ENCODE data around the gene ZFPL1. TPM values are rescaled to one million over a fixed set of nuclear protein-coding genes. Genes with fewer than 3 reads are reported as not detected.

Gene ZFPL1
- total RNA-seq, 2 experiments from 2014 or later = 25.2 to 27.4 TPM

DNA sequence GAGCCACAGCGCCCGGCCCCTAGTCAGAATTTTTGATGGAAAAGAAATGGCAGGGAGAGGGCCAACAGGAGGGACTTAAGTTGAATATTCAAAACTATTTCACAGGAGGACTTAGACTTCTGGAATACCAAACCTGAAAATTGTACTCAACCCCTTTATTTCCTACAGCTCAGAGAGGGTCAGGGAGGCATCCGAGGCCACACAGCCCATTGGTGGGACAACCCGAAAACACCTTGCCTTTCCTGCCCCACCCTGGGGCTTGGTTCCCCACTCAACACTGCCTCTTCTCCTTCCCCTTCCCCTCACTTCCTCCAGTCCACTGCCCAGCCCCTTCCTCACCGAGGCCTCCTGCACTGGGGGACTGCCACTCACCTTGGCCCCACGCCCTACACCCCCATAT, 27.0 kb upstream of the ZFPL1 start:
- DNase-seq = no peak
- Mint-ChIP-seq H3K36me3 (no peaks in the 10 kb centered on the region), H3K27me3 (no peaks in the 10 kb centered on the region), H3K4me3 (no peak overlapping the region), H3K9me3 (no peaks in the 10 kb centered on the region), H3K4me1 (peaks cover 15% of the 10 kb centered on the region), H3K27ac (no peak overlapping the region)

DNA sequence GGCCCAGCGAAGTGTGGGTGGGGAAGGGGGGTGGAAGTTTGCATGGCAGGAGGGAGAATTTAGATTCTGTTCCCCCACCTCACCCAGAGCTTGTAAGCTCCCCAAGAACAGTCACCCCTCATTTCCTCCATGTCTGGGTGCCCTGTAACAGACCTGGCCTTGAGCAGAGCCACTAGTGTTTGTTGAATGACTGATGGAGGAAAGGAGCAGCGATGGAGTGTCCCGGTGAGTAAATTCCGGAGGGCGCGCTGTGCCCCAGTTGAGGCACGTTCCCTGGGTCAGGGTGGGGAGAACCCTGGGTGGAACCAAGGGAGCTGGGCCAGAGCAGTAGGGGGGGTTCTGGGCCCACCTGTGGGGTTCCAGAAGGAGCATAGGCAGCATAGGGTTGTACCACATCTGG, 26.5 kb upstream of the ZFPL1 start:
- DNase-seq = no peak
- Mint-ChIP-seq H3K4me3 (no peak overlapping the region), H3K27me3 (peaks cover 5% of the 10 kb centered on the region), H3K4me1 (peaks cover 15% of the 10 kb centered on the region), H3K27ac (no peak overlapping the region), H3K9me3 (no peaks in the 10 kb centered on the region), H3K36me3 (no peaks in the 10 kb centered on the region)

- Mint-ChIP-seq H3K27ac (no peak overlapping the region), H3K9me3 (no peaks in the 10 kb centered on the region), H3K4me3 (no peak overlapping the region), H3K27me3 (peaks cover 5% of the 10 kb centered on the region), H3K36me3 (no peaks in the 10 kb centered on the region), H3K4me1 (peaks cover 15% of the 10 kb centered on the region)
- DNase-seq = no peak
These were observed 26.0 kb upstream of the ZFPL1 start for GRCh38 chr11:65058012-65058411.

DNA sequence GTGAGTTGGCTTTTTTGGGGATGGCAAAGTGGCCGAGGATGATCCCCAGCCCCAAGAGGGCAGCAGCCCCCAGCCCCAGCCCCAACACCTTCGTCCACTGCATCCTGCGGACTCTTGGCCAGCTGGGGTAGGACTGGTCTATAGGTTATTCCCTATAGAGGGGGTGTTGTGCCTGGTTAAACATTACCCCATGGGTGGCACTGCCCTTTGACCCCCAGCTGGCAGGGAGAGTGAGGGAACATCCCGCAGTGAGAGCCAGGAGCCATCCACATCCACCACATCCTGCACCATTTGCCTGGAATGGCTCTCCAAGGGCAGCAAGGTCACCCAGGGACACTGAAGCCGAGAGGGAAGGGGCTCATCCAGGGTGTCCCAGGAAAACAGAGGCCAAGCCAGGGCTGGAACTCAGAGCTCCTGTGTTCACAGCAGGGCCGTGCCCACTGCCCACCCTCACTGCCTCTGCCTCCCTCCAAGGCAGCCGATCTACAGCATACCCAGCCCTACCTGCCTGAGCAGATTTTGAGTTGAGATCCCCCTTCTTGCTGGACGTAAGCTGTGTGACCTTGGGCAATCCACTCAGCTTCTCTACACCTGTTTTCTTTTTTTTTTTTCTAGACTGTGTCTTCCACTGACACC, 25.5 kb upstream of the ZFPL1 start, which contains the start of gene NAALADL1:
Gene NAALADL1, minus strand, starts transcription at position 135 of the 636 bp plus-strand sequence. Its CDS starts 32 bp downstream, at position 103.
- Mint-ChIP-seq H3K27me3 (peaks cover 5% of the 10 kb centered on the region), H3K4me3 (no peak within 1 kb of the TSS), H3K27ac (no peak within 1 kb of the TSS), H3K9me3 (no peaks in the 10 kb centered on the region), H3K36me3 (no peaks in the 10 kb centered on the region), H3K4me1 (peaks cover 14% of the 10 kb centered on the region)
- no peak for DNase-seq

GRCh38 chr11:65059523-65059922, 24.5 kb upstream of the ZFPL1 start:
- H3K9me3 Mint-ChIP-seq = no peaks in the 10 kb centered on the region
- H3K4me1 Mint-ChIP-seq = peaks cover 6% of the 10 kb centered on the region

DNA sequence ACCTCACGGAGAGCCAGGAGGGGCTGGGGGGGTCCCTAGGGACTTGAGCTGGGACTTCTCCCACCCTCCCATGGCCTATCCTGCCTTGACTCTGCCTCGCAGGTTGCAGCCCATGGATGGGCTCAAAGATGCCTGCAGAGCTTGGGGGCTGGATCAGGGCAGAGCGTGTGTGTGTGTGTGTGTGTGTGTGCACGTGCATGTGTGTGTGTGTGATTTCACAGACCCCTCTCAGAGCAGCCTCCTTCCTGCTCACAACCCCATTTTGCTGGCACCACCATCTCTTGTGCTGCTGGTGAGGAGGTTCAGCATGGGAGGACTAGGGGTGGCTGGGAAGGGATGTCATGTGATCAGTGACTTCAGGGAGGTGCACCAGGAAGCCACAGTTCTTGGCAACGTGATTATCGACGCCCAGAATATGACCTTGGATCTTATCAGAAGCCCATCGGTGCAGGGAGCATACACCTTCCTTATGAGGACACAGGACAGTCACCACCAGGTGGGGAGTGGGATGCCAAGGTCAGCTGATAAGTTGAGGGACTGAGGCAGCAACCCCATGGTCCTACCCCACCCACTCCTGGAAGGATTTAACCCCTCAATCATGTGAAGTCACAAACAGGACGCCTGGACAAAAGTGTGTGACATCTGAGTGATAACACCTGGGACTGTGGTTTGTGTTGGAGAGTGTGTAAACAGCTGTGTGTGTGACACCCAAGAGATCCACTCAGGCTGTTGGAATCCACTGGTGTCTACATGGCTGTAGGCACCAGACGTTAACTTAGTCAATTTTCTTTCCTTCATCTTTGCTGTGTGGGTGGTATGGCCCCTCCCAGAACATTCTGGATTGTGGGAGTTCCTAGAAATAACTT, 23.8 kb upstream of the ZFPL1 start:
- Mint-ChIP-seq H3K27ac (no peak overlapping the region), H3K36me3 (no peaks in the 10 kb centered on the region), H3K27me3 (peaks cover 5% of the 10 kb centered on the region), H3K4me3 (no peak overlapping the region), H3K4me1 (peaks cover 5% of the 10 kb centered on the region), H3K9me3 (no peaks in the 10 kb centered on the region)
- DNase-seq = no peak

More at GRCh38 chr11:65059523-65059922, 24.5 kb upstream of the ZFPL1 start:
- Mint-ChIP-seq H3K27me3 (peaks cover 5% of the 10 kb centered on the region), H3K4me3 (no peak overlapping the region), H3K27ac (no peak overlapping the region), H3K36me3 (no peaks in the 10 kb centered on the region)
- DNase-seq = no peak

DNA sequence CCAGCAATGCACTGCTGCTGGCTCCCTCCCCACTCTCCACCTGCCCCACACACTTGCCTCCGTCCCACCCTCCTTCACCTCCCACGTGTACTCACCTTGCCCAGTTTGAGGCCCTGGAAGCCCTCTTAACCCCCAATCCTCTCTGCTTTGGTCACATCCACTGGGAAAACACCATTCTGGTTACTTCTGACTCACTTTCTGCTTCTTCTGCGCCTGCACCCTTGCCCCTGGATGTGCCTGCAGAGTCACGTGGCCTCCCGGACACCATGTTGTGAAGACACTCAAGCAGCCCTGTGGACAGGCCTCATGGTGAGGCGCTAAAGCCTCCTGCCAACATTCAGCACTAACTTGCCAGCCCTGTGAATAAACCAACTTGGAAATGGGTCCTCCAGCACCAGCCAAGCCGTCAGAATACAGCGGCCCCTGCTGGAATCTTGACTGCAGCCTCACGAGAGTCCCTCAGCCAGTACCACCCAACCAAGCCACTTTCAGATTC, 23.1 kb upstream of the ZFPL1 start:
- no peak overlapping the region for H3K27ac Mint-ChIP-seq
- no peak overlapping the region for H3K4me3 Mint-ChIP-seq
- no peaks in the 10 kb centered on the region for H3K9me3 Mint-ChIP-seq

DNA sequence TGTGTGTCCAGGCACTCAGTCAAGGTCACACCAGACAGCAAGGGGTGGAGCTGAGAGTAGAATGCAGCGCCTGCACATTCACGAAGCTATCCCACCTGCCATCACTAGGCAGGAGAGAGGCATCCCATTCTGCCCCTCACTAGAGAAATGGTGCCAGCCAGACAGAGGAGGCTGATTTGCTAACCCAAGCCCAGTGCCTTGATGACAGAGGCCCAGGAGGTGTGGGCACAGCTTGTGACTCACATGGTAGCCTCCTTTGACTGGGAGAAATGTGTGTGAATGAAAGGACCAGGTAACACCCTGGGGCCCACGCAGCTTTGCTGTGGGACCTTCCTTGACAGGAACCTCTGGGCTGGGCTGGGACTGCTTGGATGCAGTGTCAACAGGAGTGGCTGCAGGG, 20.5 kb upstream of the ZFPL1 start:
- no peak overlapping the region for H3K27ac Mint-ChIP-seq
- DNase-seq = no peak
- no peaks in the 10 kb centered on the region for H3K4me1 Mint-ChIP-seq
- H3K9me3 Mint-ChIP-seq = no peaks in the 10 kb centered on the region
- H3K4me3 Mint-ChIP-seq = no peak overlapping the region
- H3K27me3 Mint-ChIP-seq = peaks cover 5% of the 10 kb centered on the region
- H3K36me3 Mint-ChIP-seq = no peaks in the 10 kb centered on the region

More for the DNA sequence above, 23.1 kb upstream of the ZFPL1 start:
- Mint-ChIP-seq H3K36me3 (no peaks in the 10 kb centered on the region), H3K27me3 (peaks cover 5% of the 10 kb centered on the region), H3K4me1 (no peaks in the 10 kb centered on the region)
- no peak for DNase-seq

DNA sequence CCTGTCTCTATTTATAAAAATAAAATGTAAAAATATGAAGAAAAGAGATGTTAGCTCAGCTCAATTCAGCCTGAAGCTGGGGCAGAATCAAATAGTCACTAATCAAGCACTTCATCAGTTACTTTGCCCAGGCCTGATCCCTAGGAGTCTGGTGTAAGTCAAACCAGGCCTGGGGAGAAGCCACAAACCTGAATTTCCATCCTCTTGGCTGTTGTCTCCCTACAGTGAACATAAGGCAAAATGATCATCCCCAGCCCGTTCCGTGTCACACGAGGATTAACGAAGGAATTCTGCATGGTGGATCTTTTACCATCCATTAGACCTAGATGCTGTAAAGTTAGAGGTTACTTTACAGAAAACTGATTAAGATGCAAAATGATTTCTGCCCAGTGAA, 19.2 kb upstream of the ZFPL1 start:
- Mint-ChIP-seq H3K4me1 (no peaks in the 10 kb centered on the region), H3K36me3 (no peaks in the 10 kb centered on the region), H3K4me3 (no peak overlapping the region), H3K27me3 (peaks cover 5% of the 10 kb centered on the region), H3K9me3 (no peaks in the 10 kb centered on the region), H3K27ac (no peak overlapping the region)
- DNase-seq = no peak

DNA sequence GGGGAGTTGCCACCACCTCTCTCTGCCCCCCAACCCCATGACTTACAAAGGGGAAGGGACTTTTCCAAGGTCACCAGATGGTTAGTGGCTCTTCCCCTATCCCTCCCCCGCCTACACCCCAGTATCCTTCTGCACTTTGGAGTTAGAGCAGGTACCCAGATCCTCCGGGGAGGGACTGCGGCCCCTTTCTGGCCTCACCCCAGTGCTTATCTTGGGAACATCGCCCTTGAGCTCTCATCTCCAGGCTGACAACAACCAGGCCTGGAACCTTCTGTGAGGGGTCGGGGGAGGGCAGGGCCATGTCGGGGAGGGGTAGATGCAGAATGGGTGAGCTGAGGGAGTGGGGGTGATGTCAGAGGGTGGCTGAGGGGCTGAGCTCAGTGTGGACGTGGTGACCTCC, 18.2 kb upstream of the ZFPL1 start:
- H3K4me1 Mint-ChIP-seq = no peaks in the 10 kb centered on the region
- no peak overlapping the region for H3K27ac Mint-ChIP-seq
- H3K27me3 Mint-ChIP-seq = peaks cover 5% of the 10 kb centered on the region
- H3K4me3 Mint-ChIP-seq = no peak overlapping the region
- H3K36me3 Mint-ChIP-seq = no peaks in the 10 kb centered on the region
- no peaks in the 10 kb centered on the region for H3K9me3 Mint-ChIP-seq
- no peak for DNase-seq

- no peak for DNase-seq
- Mint-ChIP-seq H3K36me3 (no peaks in the 10 kb centered on the region), H3K4me3 (no peak overlapping the region), H3K27ac (no peak overlapping the region), H3K4me1 (no peaks in the 10 kb centered on the region), H3K9me3 (no peaks in the 10 kb centered on the region), H3K27me3 (peaks cover 5% of the 10 kb centered on the region)
These were observed 17.7 kb upstream of the ZFPL1 start for GRCh38 chr11:65066315-65066714.

GRCh38 chr11:65066805-65067291, 17.2 kb upstream of the ZFPL1 start:
- Mint-ChIP-seq H3K4me3 (no peak overlapping the region), H3K4me1 (no peaks in the 10 kb centered on the region), H3K9me3 (no peaks in the 10 kb centered on the region), H3K27ac (no peak overlapping the region), H3K36me3 (no peaks in the 10 kb centered on the region), H3K27me3 (peaks cover 5% of the 10 kb centered on the region)
- DNase-seq = no peak

DNA sequence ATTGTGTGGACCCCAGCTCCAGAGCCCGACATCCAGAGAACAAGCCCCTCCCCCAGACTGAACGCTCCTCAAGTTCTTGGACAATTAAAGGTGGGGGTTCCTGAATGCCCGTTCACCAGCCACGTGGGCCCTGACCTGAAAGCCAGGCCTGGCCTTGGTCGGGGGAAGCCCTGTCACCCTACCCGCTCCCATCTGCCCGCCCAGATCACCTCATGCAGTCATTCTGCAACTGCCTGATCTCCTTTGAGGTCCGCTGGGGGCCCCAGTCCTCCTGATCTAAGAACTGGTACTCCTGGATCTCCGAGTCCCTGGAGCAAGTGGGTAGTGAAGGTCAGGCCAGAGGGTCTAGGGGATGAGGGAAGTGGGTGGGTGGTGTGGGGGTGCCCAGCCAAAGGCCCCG, 16.6 kb upstream of the ZFPL1 start:
- Mint-ChIP-seq H3K9me3 (no peaks in the 10 kb centered on the region), H3K36me3 (no peaks in the 10 kb centered on the region), H3K27me3 (peaks cover 1% of the 10 kb centered on the region), H3K27ac (no peak overlapping the region), H3K4me3 (no peak overlapping the region), H3K4me1 (no peaks in the 10 kb centered on the region)
- no peak for DNase-seq

DNA sequence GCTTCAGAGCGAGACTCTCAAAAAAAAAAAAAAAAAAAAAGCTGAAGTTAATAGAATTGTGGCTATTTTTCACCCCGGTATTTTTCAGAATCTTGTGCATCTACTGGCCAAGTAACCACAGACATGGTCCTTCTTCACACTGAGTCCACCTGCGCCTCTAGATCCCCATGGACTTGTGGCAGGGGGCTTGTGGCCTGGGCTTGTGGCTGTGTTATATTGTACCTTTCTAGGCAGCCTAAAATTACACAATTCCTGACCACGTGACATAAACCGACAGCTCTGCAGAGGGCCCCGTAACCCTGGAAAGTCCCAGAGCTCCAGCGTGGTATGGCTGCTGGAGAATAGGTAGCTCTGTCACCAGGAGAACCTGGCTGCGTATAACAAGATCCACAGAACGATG, 14.8 kb upstream of the ZFPL1 start:
- no peak for DNase-seq
- H3K4me3 Mint-ChIP-seq = no peak overlapping the region
- peaks cover 3% of the 10 kb centered on the region for H3K36me3 Mint-ChIP-seq
- H3K9me3 Mint-ChIP-seq = no peaks in the 10 kb centered on the region
- H3K4me1 Mint-ChIP-seq = no peaks in the 10 kb centered on the region
- no peaks in the 10 kb centered on the region for H3K27me3 Mint-ChIP-seq
- no peak overlapping the region for H3K27ac Mint-ChIP-seq

DNA sequence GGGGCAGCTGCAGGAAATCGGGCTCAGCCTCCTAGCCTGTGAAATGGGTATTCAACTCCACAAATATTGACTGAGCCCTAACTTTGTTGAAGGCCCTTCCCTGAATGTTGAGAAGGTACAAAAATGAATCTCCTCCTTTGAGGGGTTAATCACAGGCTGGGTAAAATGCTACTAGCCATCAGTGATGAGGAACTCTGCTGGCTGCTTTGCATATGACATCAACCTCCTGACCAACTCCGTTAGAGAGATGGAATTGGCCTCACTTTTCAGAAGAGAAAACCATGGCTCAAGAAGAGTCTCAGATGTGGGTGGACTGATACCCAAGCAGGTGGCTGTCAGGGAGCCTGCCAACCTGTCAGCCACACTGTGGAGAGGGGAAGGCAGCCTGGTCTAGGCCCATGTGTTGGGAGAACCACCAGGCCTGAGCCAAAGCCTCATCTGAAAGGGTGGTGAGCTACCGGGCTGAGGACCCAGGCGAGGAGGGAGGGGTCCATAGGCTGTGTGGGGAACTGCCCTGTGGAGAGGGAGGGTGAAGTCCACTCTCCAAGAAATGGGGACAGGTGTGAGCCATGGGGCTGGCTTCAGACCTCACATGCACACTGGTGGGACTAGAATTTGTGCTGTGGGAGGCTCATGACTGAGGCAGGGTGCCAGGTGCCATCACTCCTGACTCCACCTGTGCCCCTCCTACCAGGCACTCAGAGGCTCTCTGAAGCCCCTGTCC, 12.0 kb upstream of the ZFPL1 start:
- no peaks in the 10 kb centered on the region for H3K9me3 Mint-ChIP-seq
- no peaks in the 10 kb centered on the region for H3K4me1 Mint-ChIP-seq
- H3K27me3 Mint-ChIP-seq = no peaks in the 10 kb centered on the region
- H3K27ac Mint-ChIP-seq = no peak overlapping the region
- peaks cover 17% of the 10 kb centered on the region for H3K36me3 Mint-ChIP-seq
- DNase-seq = no peak
- H3K4me3 Mint-ChIP-seq = no peak overlapping the region
